GM12878 (cell line): ENCODE results near the gene OR2W3. TPM values are rescaled to one million over a fixed set of nuclear protein-coding genes. Genes with fewer than 3 reads are reported as not detected.

Source experiments
- ATAC-seq: fragments of 200-7000 bp; cut with Tn5 transposase; 3 replicates; pipeline ENCODE4 v1.9.1; 2020; ENCODE audit warnings: mild to moderate bottlenecking, moderate library complexity
- BruUV-seq: library from RNA; stranded (reverse); fragments of 400-500 nt; replicated peaks from 2 replicates; lab custom pipeline; 2021; lab: Mats Ljungman, UMichigan
- CTCF ChIA-PET: fragments of 300-600 bp; sonication (Branson Sonifier 250); formaldehyde crosslinking; extraction: SDS; loops from one replicate; lab custom pipeline; 2021; ENCODE audit warnings: inconsistent platforms; lab: Yijun Ruan, JAX
- POLR2A ChIA-PET: fragments of 350-600 bp; formaldehyde crosslinking; extraction: SDS; loops from one replicate; lab custom pipeline; 2021; ENCODE audit warnings: inconsistent platforms; lab: Charles Lee
- RAD21 ChIA-PET: fragments of 300-600 bp; sonication (Branson Sonifier 250); formaldehyde crosslinking; loops from one replicate; lab custom pipeline; 2023; ENCODE audit warnings: antibody characterized with exemption; ENCODE audit not compliant: unreplicated experiment; lab: Charles Lee
- SMC1A ChIA-PET: fragments of 300-600 bp; sonication (Branson Sonifier 250); formaldehyde crosslinking; loops from one replicate; lab custom pipeline; 2023; ENCODE audit not compliant: unreplicated experiment, uncharacterized antibody; lab: Charles Lee
- DNase-seq: peaks from one replicate; pipeline ENCODE4 v3.0.0-alpha.2; 2011; ENCODE audit warnings: low read depth, low spot score
- FAIRE-seq: peaks from 3 replicates; lab custom pipeline; 2011; peaks lifted over from hg19 to GRCh38; lab: Jason Lieb, UNC
- H2AFZ ChIP-seq: 2 replicates; pipeline ENCODE4 v1.6.0; 2011; ENCODE audit warnings: low read depth, low read length, control low read depth; ENCODE audit not compliant: control insufficient read depth
- H3K27ac ChIP-seq: 2 replicates; pipeline ENCODE4 v1.5.1; 2011; ENCODE audit warnings: control low read depth; ENCODE audit not compliant: control insufficient read depth, insufficient read depth
- H3K27me3 ChIP-seq, 2 experiments: replicated peaks in 1 of 2; 2 replicates each; pipeline versions ENCODE4 v1.6.0 to v1.6.1; 2011; ENCODE audit warnings: low read length in 1 of 2; ENCODE audit not compliant: control insufficient read depth in 2 of 2, insufficient read depth in 2 of 2
- H3K36me3 ChIP-seq, 2 experiments: 2 replicates each; pipeline ENCODE4 v1.5.1; 2011; ENCODE audit warnings: low read length in 1 of 2; ENCODE audit not compliant: control insufficient read depth in 2 of 2, insufficient read depth in 2 of 2
- H3K4me1 ChIP-seq: 2 replicates; pipeline ENCODE4 v1.6.1; 2011; ENCODE audit warnings: mild to moderate bottlenecking, low read length, moderate library complexity, mixed read lengths; ENCODE audit not compliant: control insufficient read depth, insufficient read depth
- H3K4me2 ChIP-seq: 2 replicates; pipeline ENCODE4 v1.6.0; 2011; ENCODE audit warnings: control low read depth; ENCODE audit not compliant: control insufficient read depth, insufficient read depth
- H3K4me3 ChIP-seq: fragments of 200-600 bp; sonication (generic); 2 replicates; pipeline ENCODE4 v1.5.1; 2016
- H3K79me2 ChIP-seq: 2 replicates; pipeline ENCODE4 v1.6.0; 2011; ENCODE audit warnings: low read length; ENCODE audit not compliant: control insufficient read depth, insufficient read depth
- H3K9ac ChIP-seq: 2 replicates; pipeline ENCODE4 v1.8.0; 2011; ENCODE audit warnings: low read length, control low read depth, mixed read lengths; ENCODE audit not compliant: control insufficient read depth, insufficient read depth
- H3K9me3 ChIP-seq: replicated peaks from 3 replicates; pipeline ENCODE4 v1.5.1; 2011; ENCODE audit warnings: mild to moderate bottlenecking, low read length; ENCODE audit not compliant: control insufficient read depth, insufficient read depth
- H4K20me1 ChIP-seq: 2 replicates; pipeline ENCODE4 v1.6.0; 2011; ENCODE audit not compliant: control insufficient read depth, insufficient read depth
- CEBPZ ChIP-seq: fragments of 150-350 bp; IDR thresholded peaks from 2 replicates; pipeline ENCODE4 v1.6.1; 2016; ENCODE audit warnings: low read depth, low read length
- EGR1 ChIP-seq, 2 experiments: IDR thresholded peaks; 1 replicate in 1 of 2; 2 replicates in 1 of 2; pipeline ENCODE4 v1.6.1; 2011 to 2012; ENCODE audit warnings: low read depth in 2 of 2, low read length in 2 of 2, borderline replicate concordance in 1 of 2, mild to moderate bottlenecking in 1 of 2, moderate library complexity in 1 of 2
- POLR2AphosphoS2 ChIP-seq: IDR thresholded peaks from 2 replicates; pipeline ENCODE4 v1.6.1; 2011; ENCODE audit warnings: low read depth, mild to moderate bottlenecking, low read length, improper control_type of control experiment, moderate library complexity
- SMC3 ChIP-seq: IDR thresholded peaks from 2 replicates; pipeline ENCODE4 v1.6.1; 2011; ENCODE audit warnings: low read length, improper control_type of control experiment, borderline replicate concordance
- SUPT20H ChIP-seq: IDR thresholded peaks from 2 replicates; pipeline ENCODE4 v1.6.1; 2011; ENCODE audit warnings: low read depth, mild to moderate bottlenecking, low read length, moderate library complexity, borderline replicate concordance; ENCODE audit not compliant: control insufficient read depth
- ZNF274 ChIP-seq: IDR thresholded peaks from one replicate; pipeline ENCODE4 v1.8.0; 2011; ENCODE audit not compliant: insufficient read length, insufficient read depth
- whole genome bisulfite sequencing: methylation state at CpG from one replicate; pipeline ENCODE4 v1.1.6; 2016; ENCODE audit warnings: low lambda C conversion rate; ENCODE audit not compliant: insufficient replicate concordance, insufficient coverage; ENCODE audit errors: missing lambda C conversion rate; 5-methylcytosine and 5-hydroxymethylcytosine counted together
- in situ Hi-C: fragments of 300-500 bp; cut with MboI; formaldehyde crosslinking; loops from 9 replicates; pipeline ENCODE4 v1.14.3; 2018; ENCODE audit warnings: mixed read lengths
- intact Hi-C: fragments of 100-400 bp; cut with micrococcal nuclease; formaldehyde crosslinking; loops from one replicate; pipeline ENCODE4 v1.14.2; 2022; ENCODE audit not compliant: unreplicated experiment
- polyA plus RNA-seq, 11 experiments: library from polyadenylated mRNA; depleted of rRNA in 4 of 11; unstranded in 6 of 11; stranded (reverse) in 5 of 11; fragments of >200 nt; fragmentation: Nextera tagmentation in 4 of 11; fragmentation: Illumina TruSeq in 1 of 11; extraction: Ambion mirVana in 4 of 11; extraction: Trizol in 1 of 11; gene quantifications; 1 replicate in 1 of 11; 2 replicates in 10 of 11; pipeline versions ENCODE4 v1.2.1 to v1.2.3, GENCODE V29; 2011 to 2016; ENCODE audit warnings: inconsistent platforms in 2 of 11, missing spikeins in 2 of 11, low read depth in 1 of 11
- total RNA-seq, 4 experiments: library from RNA; depleted of rRNA in 3 of 4; stranded (reverse); fragments of >200 nt in 3 of 4; fragmentation: Illumina TruSeq in 1 of 4; extraction: Trizol in 1 of 4; gene quantifications; 2 replicates each; pipeline versions ENCODE4 v1.2.1 to v1.2.3, GENCODE V29; 2013 to 2021

Gene OR2W3
- total and polyA plus RNA-seq, 10 of the 15 experiments (the other 5 are each of a cell fraction or from before 2014, with no cell fraction given): not detected

- POLR2A ChIA-PET: no interaction called here
- intact Hi-C loops: no loop called here
- TF ChIP-seq POLR2AphosphoS2: no peak
- no peak for TF ChIP-seq SMC3
- TF ChIP-seq EGR1 (IDR thresholded peaks at IDR 0.05; ENCODE audit: borderline replicate concordance in 1 of 2, low read depth in 2 of 2, low read length in 2 of 2): no peak
- TF ChIP-seq ZNF274: no peak
- no peak for TF ChIP-seq SUPT20H
- no peak for TF ChIP-seq CEBPZ
- in situ Hi-C loops: no loop called here
- no peak overlapping the region for H3K4me3 ChIP-seq
- RAD21 ChIA-PET: no interaction called here
- WGBS: 8% methylated on average over 15 of the region's 15 CpGs
- FAIRE-seq (no peak), DNase-seq (no peak), ATAC-seq (no peak)
- H3K79me2 ChIP-seq: no peaks in the 10 kb centered on the region
- H3K27me3 ChIP-seq: peaks cover 1 to 5% of the 10 kb centered on the region in 2 experiments; a peak in 3 of 4 replicates
- H3K4me2 ChIP-seq: no peak overlapping the region
- no peaks in the 10 kb centered on the region for H3K9me3 ChIP-seq
- H4K20me1 ChIP-seq: no peaks in the 10 kb centered on the region
- H3K9ac ChIP-seq: no peak overlapping the region
- H3K27ac ChIP-seq: no peak overlapping the region
- no peak overlapping the region for H2AFZ ChIP-seq
- SMC1A ChIA-PET: no interaction called here
- no peaks in the 10 kb centered on the region for H3K4me1 ChIP-seq
- H3K36me3 ChIP-seq: no peaks in the 10 kb centered on the region
- CTCF ChIA-PET: no interaction called here
- BruUV-seq: no TSS peak
Observed at GRCh38 chr1:247857985-247858619, 37.3 kb upstream of the OR2W3 start.
